ENCODE measurements around the gene CXCL9.
"Not testable (repeated sequence)": the region's sequence is repeated elsewhere in the genome, so short reads cannot be mapped to it uniquely, and the experiment has no call there.

Gene CXCL9

DNA sequence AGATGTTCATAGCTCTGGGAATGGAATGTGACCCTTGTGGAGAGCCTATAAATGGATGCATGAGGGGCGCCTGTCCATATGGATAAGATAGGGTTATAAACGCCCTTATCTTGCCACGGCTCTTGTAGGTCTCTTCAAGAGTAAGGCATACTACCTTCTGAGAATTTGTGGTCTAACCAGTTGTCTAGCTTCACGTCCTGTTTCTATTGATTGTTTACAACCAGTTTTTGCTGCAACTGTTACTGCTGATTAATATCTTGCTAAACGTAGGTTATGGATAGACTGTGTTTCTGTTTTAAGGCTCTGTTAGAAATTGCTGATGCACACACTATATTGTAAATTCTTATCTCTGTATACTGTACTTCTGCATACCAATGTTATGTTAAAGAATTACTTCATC is 52.5 kb downstream of the CXCL9 start:
- not testable (repeated sequence) for DNase-seq (ENCODE audit: low spot score)

GRCh38 chr4:75953509-75953908 is 53.8 kb downstream of the CXCL9 start:
- DNase-seq (ENCODE audit: low spot score): no peak
